SK-N-SH (cell line): ENCODE measurements around the gene GTF3C2. TPM values are rescaled to one million over a fixed set of nuclear protein-coding genes. Genes with fewer than 3 reads are reported as not detected.

ENCODE experiments used
- CTCF ChIA-PET: fragments of 300-600, 350-600 bp; formaldehyde crosslinking; extraction: SDS; loops from one replicate; lab custom pipeline; 2021; lab: Yijun Ruan, JAX
- POLR2A ChIA-PET: fragments of 350-600 bp; sonication (Branson Sonifier 250); formaldehyde crosslinking; extraction: SDS; loops from one replicate; lab custom pipeline; 2020; ENCODE audit warnings: antibody characterized with exemption, inconsistent platforms; lab: Yijun Ruan, JAX
- DNase-seq: peaks from one replicate; pipeline ENCODE4 v3.0.0; 2012
- H2AFZ ChIP-seq: fragments of 200-600 bp; sonication (generic); 2 replicates; pipeline ENCODE4 v1.8.1; 2016; ENCODE audit warnings: antibody characterized with exemption, mild to moderate bottlenecking, low read depth
- H3F3A ChIP-seq: fragments of 200-600 bp; sonication (generic); replicated peaks from 2 replicates; pipeline ENCODE3; 2016; ENCODE audit warnings: antibody characterized with exemption, mild to moderate bottlenecking; ENCODE audit not compliant: insufficient read depth
- H3K27ac ChIP-seq, 2 experiments: fragments of 200-500 bp in 1 of 2; fragments of 200-600 bp in 1 of 2; sonication (Bioruptor generic) in 1 of 2; sonication (generic), shearing (Covaris generic) in 1 of 2; 2 replicates each; pipeline versions ENCODE4 v1.5.1 to v1.6.1; 2014 to 2016; ENCODE audit warnings: low read depth in 2 of 2, inconsistent platforms in 1 of 2, low read length in 1 of 2, mild to moderate bottlenecking in 1 of 2, mixed read lengths in 1 of 2
- H3K27me3 ChIP-seq: fragments of 200-600 bp; sonication (generic), shearing (Covaris generic); 2 replicates; pipeline ENCODE4 v1.6.1; 2016; ENCODE audit warnings: mixed run types; ENCODE audit not compliant: insufficient read depth
- H3K36me3 ChIP-seq, 2 experiments: fragments of 200-500 bp in 1 of 2; fragments of 200-600 bp in 1 of 2; sonication (Bioruptor generic) in 1 of 2; sonication (generic) in 1 of 2; replicated peaks in 1 of 2; 2 replicates each; pipeline versions ENCODE3 to v1.5.1; 2014 to 2016; ENCODE audit warnings: low read length in 1 of 2, mild to moderate bottlenecking in 1 of 2; ENCODE audit not compliant: insufficient read depth in 2 of 2, control insufficient read depth in 1 of 2
- H3K4me1 ChIP-seq, 2 experiments: fragments of 200-500 bp in 1 of 2; fragments of 200-600 bp in 1 of 2; sonication (Bioruptor generic) in 1 of 2; sonication (generic), shearing (Covaris generic) in 1 of 2; 2 replicates each; pipeline versions ENCODE4 v1.5.1 to v1.6.1; 2014 to 2016; ENCODE audit warnings: low read depth in 1 of 2, low read length in 1 of 2, mixed run types in 1 of 2; ENCODE audit not compliant: insufficient read depth in 2 of 2, control insufficient read depth in 1 of 2
- H3K4me2 ChIP-seq: fragments of 200-600 bp; sonication (generic), shearing (Covaris generic); 2 replicates; pipeline ENCODE4 v1.6.1; 2017; ENCODE audit warnings: mixed run types
- H3K4me3 ChIP-seq, 2 experiments: fragments of 200-500 bp in 1 of 2; fragments of 200-600 bp in 1 of 2; sonication (Bioruptor generic) in 1 of 2; sonication (generic), shearing (Covaris generic) in 1 of 2; 2 replicates each; pipeline versions ENCODE4 v1.5.1 to v1.8.1; 2014 to 2016; ENCODE audit warnings: low read depth in 2 of 2, inconsistent platforms in 1 of 2, low read length in 1 of 2, mild to moderate bottlenecking in 1 of 2, mixed read lengths in 1 of 2, moderate library complexity in 1 of 2
- H3K79me2 ChIP-seq: fragments of 200-600 bp; sonication (generic); 2 replicates; pipeline ENCODE4 v1.8.1; 2017; ENCODE audit warnings: mild to moderate bottlenecking; ENCODE audit not compliant: insufficient read depth
- H3K9ac ChIP-seq: fragments of 200-600 bp; sonication (generic); 2 replicates; pipeline ENCODE4 v1.6.1; 2017; ENCODE audit warnings: mixed run types
- H3K9me2 ChIP-seq: fragments of 200-600 bp; sonication (generic); 2 replicates; pipeline ENCODE4 v1.6.1; 2017; ENCODE audit warnings: mixed run types
- H3K9me3 ChIP-seq: fragments of 200-600 bp; sonication (generic); 2 replicates; pipeline ENCODE4 v1.6.1; 2017; ENCODE audit warnings: mixed run types, mild to moderate bottlenecking, moderate library complexity
- H4K20me1 ChIP-seq: fragments of 200-600 bp; sonication (generic); 2 replicates; pipeline ENCODE4 v1.6.1; 2017; ENCODE audit warnings: mild to moderate bottlenecking, mixed run types; ENCODE audit not compliant: insufficient read depth
- CHD2 ChIP-seq: fragments of 150-350 bp; IDR thresholded peaks from 2 replicates; pipeline ENCODE4 v1.6.1; 2018; ENCODE audit warnings: low read length; ENCODE audit not compliant: partially characterized antibody
- RAD21 ChIP-seq: IDR thresholded peaks from 2 replicates; pipeline ENCODE4 v1.6.1; 2012; ENCODE audit warnings: mild to moderate bottlenecking, low read length
- RCOR1 ChIP-seq: fragments of 150-350 bp; IDR thresholded peaks from 2 replicates; pipeline ENCODE4 v1.6.1; 2017; ENCODE audit warnings: antibody characterized with exemption, low read length
- RXRA ChIP-seq: IDR thresholded peaks from 2 replicates; pipeline ENCODE4 v1.4.0; 2012; ENCODE audit warnings: low read depth, mild to moderate bottlenecking, borderline replicate concordance
- SMC3 ChIP-seq: IDR thresholded peaks from 2 replicates; pipeline ENCODE4 v1.6.1; 2012; ENCODE audit warnings: low read depth, low read length, improper control_type of control experiment
- TAF1 ChIP-seq: IDR thresholded peaks from 2 replicates; pipeline ENCODE4 v1.6.1; 2012; ENCODE audit warnings: low read depth, mild to moderate bottlenecking, low read length, moderate library complexity, borderline replicate concordance
- TEAD4 ChIP-seq: IDR thresholded peaks from 2 replicates; pipeline ENCODE4 v1.4.0; 2012; ENCODE audit warnings: mild to moderate bottlenecking, borderline replicate concordance; ENCODE audit not compliant: insufficient read depth
- WGBS: methylation state at CpG from one replicate; pipeline ENCODE4 v1.1.6; 2017; ENCODE audit warnings: low lambda C conversion rate; 5-methylcytosine and 5-hydroxymethylcytosine counted together
- polyA plus RNA-seq, 3 experiments: library from polyadenylated mRNA; depleted of rRNA; stranded (reverse); fragments of >200 nt; gene quantifications; 2 replicates each; pipeline ENCODE4 v1.2.3, GENCODE V29; 2012
- TF ChIP-seq, protein P1 (sequence below): fragments of 200-600 bp; sonication (generic); IDR thresholded peaks from 2 replicates; pipeline ENCODE4 v1.6.1; 2017; ENCODE audit warnings: antibody characterized with exemption, mild to moderate bottlenecking, moderate library complexity
- TF ChIP-seq, protein P2 (sequence below): IDR thresholded peaks from 2 replicates; pipeline ENCODE4; 2012

Gene GTF3C2
- polyA plus RNA-seq, 1 of the 3 experiments (the other 2 are of a cell fraction), result 65.8 TPM

DNA sequence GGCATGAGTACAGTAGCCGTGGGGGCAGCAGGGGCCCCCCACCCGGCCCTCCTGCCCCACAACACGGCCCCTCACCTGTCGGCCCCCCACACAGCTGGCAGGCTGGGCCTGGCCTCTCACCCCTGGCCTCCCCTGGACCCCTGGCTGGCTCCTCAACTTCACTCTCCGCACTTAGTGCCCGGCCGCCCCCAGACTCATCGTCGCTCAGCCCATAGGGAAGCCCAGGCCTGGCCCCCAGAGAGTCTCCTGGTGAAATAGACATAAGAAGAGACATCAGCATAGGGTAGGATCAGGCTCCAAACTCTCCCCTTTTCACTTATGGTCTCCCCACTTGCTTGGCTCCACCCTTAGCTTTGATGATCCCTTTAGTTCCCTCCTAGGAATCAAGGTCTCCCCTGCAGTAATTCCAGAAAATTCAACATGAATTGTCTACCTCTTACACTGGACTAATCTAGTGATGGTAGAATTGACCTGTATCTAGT, 22.3 kb upstream of the GTF3C2 start (continued):
- no peak for TF ChIP-seq SMC3
- no peak for TF ChIP-seq TEAD4
- TF ChIP-seq TAF1, result no peak
- TF ChIP-seq RXRA, result no peak

DNA sequence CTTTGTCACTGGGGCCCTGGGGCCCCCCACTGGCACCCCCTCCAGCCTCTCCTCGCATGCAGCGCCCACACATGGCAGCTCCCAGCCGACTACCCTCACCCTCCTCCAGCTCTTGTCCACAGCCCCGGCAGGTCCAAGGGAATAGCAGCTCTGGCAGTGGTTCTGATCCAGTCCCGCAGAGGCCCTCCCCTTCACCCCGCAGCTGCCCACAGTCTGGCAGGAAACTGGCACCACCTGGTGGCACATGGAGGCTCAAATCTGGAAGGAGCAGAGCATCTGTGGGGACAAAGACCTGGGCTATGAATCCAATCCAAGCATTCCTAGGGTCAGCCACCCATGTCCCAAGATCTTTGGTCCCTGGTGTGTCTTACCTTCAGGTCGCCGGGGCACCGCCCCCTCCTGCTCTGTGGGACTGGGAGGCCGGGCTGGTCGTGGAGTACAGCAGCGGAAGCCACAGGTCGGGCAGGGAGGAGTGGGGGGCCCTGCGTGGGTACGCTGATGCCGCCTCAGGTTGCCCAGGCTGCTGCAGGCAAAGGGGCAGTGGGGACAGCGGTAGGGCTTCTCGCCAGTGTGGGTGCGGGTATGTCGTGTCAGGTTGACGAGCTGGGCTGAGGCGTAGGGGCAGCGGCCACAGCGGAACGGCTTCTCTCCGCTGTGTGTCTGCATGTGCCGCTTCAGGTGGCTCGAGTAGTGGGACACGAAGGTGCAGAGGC, 21.7 kb upstream of the GTF3C2 start:
- H3F3A ChIP-seq, result peaks cover 32% of the 10 kb centered on the region

More for the DNA sequence above, 21.7 kb upstream of the GTF3C2 start:
- H3K36me3 ChIP-seq, result peaks cover 48 to 79% of the 10 kb centered on the region in 2 experiments
- peak overlapping the region; percentile 89 for H3K4me2 ChIP-seq
- WGBS, result 84% methylated on average over 27 of the region's 29 CpGs
- no peaks in the 10 kb centered on the region for H3K9me3 ChIP-seq
- no peak overlapping the region for H2AFZ ChIP-seq
- H3K27me3 ChIP-seq, result no peaks in the 10 kb centered on the region
- H3K4me3 ChIP-seq, result peak overlapping the region in 1 of 2 experiments; percentile 86; a peak in 3 of 4 replicates
- H3K27ac ChIP-seq, result peak overlapping the region in 1 of 2 experiments; percentile 54; a peak in 1 of 4 replicates
- POLR2A ChIA-PET, result interaction anchor here (2.0 to 4.4 kb wide), 3 partner anchors 7 to 56 kb away, joined by 5 to 34 read pairs (median 20); partner anchors contain the start of genes EIF2B4, GTF3C2, MPV17 and SNX17
- no peak overlapping the region for H3K9ac ChIP-seq
- H3K9me2 ChIP-seq, result no peaks in the 10 kb centered on the region
- peaks cover 48% of the 10 kb centered on the region for H3K79me2 ChIP-seq
- H3K4me1 ChIP-seq, result peaks cover 15 to 58% of the 10 kb centered on the region in 2 experiments; a peak in 3 of 4 replicates
- TF ChIP-seq, protein P1, sequence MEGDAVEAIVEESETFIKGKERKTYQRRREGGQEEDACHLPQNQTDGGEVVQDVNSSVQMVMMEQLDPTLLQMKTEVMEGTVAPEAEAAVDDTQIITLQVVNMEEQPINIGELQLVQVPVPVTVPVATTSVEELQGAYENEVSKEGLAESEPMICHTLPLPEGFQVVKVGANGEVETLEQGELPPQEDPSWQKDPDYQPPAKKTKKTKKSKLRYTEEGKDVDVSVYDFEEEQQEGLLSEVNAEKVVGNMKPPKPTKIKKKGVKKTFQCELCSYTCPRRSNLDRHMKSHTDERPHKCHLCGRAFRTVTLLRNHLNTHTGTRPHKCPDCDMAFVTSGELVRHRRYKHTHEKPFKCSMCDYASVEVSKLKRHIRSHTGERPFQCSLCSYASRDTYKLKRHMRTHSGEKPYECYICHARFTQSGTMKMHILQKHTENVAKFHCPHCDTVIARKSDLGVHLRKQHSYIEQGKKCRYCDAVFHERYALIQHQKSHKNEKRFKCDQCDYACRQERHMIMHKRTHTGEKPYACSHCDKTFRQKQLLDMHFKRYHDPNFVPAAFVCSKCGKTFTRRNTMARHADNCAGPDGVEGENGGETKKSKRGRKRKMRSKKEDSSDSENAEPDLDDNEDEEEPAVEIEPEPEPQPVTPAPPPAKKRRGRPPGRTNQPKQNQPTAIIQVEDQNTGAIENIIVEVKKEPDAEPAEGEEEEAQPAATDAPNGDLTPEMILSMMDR, result peak; percentile 49
- TF ChIP-seq CHD2 (no peak), RCOR1 (no peak), RAD21 (peak; percentile 37; the same call in 1 of the 2 replicates)
- TF ChIP-seq, protein P2, sequence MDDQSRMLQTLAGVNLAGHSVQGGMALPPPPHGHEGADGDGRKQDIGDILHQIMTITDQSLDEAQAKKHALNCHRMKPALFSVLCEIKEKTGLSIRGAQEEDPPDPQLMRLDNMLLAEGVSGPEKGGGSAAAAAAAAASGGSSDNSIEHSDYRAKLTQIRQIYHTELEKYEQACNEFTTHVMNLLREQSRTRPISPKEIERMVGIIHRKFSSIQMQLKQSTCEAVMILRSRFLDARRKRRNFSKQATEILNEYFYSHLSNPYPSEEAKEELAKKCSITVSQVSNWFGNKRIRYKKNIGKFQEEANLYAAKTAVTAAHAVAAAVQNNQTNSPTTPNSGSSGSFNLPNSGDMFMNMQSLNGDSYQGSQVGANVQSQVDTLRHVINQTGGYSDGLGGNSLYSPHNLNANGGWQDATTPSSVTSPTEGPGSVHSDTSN, result peak; percentile 27
- TF ChIP-seq, all 33 proteins: peak for 3
- DNase-seq, result peak; percentile 55
- H4K20me1 ChIP-seq, result peaks cover 4% of the 10 kb centered on the region; the same call in 1 of the 2 replicates
- CTCF ChIA-PET, result interaction anchor here (5.7 kb wide), 1 partner anchor 30 kb away, joined by 28 read pairs; the partner anchor contains the start of gene PPM1G
